ENCODE measurements around the gene NAIF1.
"Not testable (repeated sequence)": the region's sequence is repeated elsewhere in the genome, so short reads cannot be mapped to it uniquely, and the experiment has no call there.

Gene NAIF1

GRCh38 chr9:128084746-128085145 is 17.6 kb upstream of the NAIF1 start:
- DNase-seq: no peak

- no peak for DNase-seq
These were observed 15.0 kb upstream of the NAIF1 start for GRCh38 chr9:128082151-128082550.

- DNase-seq: no peak
These were observed 13.9 kb upstream of the NAIF1 start for GRCh38 chr9:128081056-128081455.

GRCh38 chr9:128080206-128080605 is 13.1 kb upstream of the NAIF1 start:
- no peak for DNase-seq

- DNase-seq: no peak
These were observed 11.6 kb upstream of the NAIF1 start for GRCh38 chr9:128078504-128079434.

GRCh38 chr9:128077847-128078503 is 10.9 kb upstream of the NAIF1 start:
- no peak for DNase-seq

GRCh38 chr9:128073253-128073886 is 6.2 kb upstream of the NAIF1 start:
- no peak for DNase-seq

- peak; percentile 85 for DNase-seq
These were observed 5.3 kb upstream of the NAIF1 start for GRCh38 chr9:128072144-128073021.

- not testable (repeated sequence) for DNase-seq
These were observed 4.4 kb upstream of the NAIF1 start for GRCh38 chr9:128071475-128071874.

GRCh38 chr9:128070874-128071273 is 3.8 kb upstream of the NAIF1 start:
- no peak for DNase-seq

GRCh38 chr9:128068386-128069205 is 1.5 kb upstream of the NAIF1 start:
- DNase-seq: peak; percentile 81

GRCh38 chr9:128067645-128068385 is 695 bp upstream of the NAIF1 start, which contains the start of gene SLC25A25:
Gene SLC25A25 (plus strand): TSS chr9:128068232. CDS start chr9:128068320, 88 bp downstream.
- DNase-seq: peak; percentile 100

GRCh38 chr9:128065907-128066712 is 1.0 kb downstream of the NAIF1 start:
- DNase-seq: no peak

- DNase-seq: no peak
These were observed 4.0 kb downstream of the NAIF1 start for GRCh38 chr9:128062846-128063831.

- no peak for DNase-seq
These were observed 4.8 kb downstream of the NAIF1 start for GRCh38 chr9:128062279-128062678.

- peak; percentile 69 for DNase-seq
These were observed 5.7 kb downstream of the NAIF1 start for GRCh38 chr9:128061275-128061960.

GRCh38 chr9:128059365-128059983 is 7.6 kb downstream of the NAIF1 start:
- DNase-seq: no peak

All from activated effector memory CD4-positive, alpha-beta T cell treated with anti-CD3 and anti-CD28 coated beads, Interleukin-2, amount 50 U/mL, for 16 hours (primary cell).